ENCODE measurements around the gene RGS12.

The RGS12 gene

DNA sequence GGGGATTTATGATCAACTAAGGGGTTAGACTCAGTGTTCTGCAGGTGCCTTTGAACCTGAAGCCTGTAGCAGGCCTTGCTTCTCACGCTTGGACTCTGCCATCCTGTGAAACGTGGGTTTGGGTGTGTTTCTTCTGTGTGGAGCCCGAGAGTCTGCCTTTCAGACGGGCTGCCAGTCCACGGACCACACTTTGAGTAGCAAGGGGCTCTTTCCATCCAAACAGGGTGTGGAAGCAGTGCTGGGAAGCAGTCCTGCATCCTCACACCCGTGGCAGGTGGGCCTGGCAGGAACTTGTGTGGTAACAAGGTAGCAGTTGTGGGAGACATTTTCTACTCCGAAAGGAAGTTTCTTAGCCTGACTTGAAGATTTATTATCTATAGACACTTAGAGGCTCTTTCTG is 22.7 kb downstream of the RGS12 start:
- H3K4me2 ChIP-seq (ENCODE audit: low read length) = no peak overlapping the region
- TF ChIP-seq, protein P1, sequence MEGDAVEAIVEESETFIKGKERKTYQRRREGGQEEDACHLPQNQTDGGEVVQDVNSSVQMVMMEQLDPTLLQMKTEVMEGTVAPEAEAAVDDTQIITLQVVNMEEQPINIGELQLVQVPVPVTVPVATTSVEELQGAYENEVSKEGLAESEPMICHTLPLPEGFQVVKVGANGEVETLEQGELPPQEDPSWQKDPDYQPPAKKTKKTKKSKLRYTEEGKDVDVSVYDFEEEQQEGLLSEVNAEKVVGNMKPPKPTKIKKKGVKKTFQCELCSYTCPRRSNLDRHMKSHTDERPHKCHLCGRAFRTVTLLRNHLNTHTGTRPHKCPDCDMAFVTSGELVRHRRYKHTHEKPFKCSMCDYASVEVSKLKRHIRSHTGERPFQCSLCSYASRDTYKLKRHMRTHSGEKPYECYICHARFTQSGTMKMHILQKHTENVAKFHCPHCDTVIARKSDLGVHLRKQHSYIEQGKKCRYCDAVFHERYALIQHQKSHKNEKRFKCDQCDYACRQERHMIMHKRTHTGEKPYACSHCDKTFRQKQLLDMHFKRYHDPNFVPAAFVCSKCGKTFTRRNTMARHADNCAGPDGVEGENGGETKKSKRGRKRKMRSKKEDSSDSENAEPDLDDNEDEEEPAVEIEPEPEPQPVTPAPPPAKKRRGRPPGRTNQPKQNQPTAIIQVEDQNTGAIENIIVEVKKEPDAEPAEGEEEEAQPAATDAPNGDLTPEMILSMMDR (IDR thresholded peaks at IDR 0.05; ENCODE audit: low read depth, low read length) = no peak
- TF ChIP-seq EZH2phosphoT487 (IDR thresholded peaks at IDR 0.05; ENCODE audit: low read depth) = no peak
- H3K9me3 ChIP-seq (ENCODE audit: insufficient read depth, low read length) = no peaks in the 10 kb centered on the region
- no peaks in the 10 kb centered on the region for H3K36me3 ChIP-seq (replicated peaks; ENCODE audit: low read depth, low read length)
- H3K27me3 ChIP-seq (ENCODE audit: low read depth, low read length) = no peaks in the 10 kb centered on the region
- no peaks in the 10 kb centered on the region for H3K4me1 ChIP-seq (ENCODE audit: low read length)
- H3K79me2 ChIP-seq (ENCODE audit: low read length) = no peaks in the 10 kb centered on the region
- H3K27ac ChIP-seq (ENCODE audit: low read length) = no peak overlapping the region
- H2AFZ ChIP-seq (ENCODE audit: low read depth, low read length) = no peak overlapping the region
- no peak overlapping the region for H3K9ac ChIP-seq (ENCODE audit: low read length)
- H3K4me3 ChIP-seq (ENCODE audit: low read length) = no peak overlapping the region
- H4K20me1 ChIP-seq (ENCODE audit: insufficient read depth, low read length) = no peaks in the 10 kb centered on the region

GRCh38 chr4:3316146-3316545 is 23.3 kb downstream of the RGS12 start:
- Histone ChIP-seq H3K4me3 (ENCODE audit: low read length) (no peak overlapping the region), H3K27ac (ENCODE audit: low read length) (no peak overlapping the region), H3K27me3 (ENCODE audit: low read depth, low read length) (no peaks in the 10 kb centered on the region), H3K9ac (ENCODE audit: low read length) (no peak overlapping the region), H4K20me1 (ENCODE audit: insufficient read depth, low read length) (no peaks in the 10 kb centered on the region), H3K4me1 (ENCODE audit: low read length) (no peaks in the 10 kb centered on the region), H3K9me3 (ENCODE audit: insufficient read depth, low read length) (no peaks in the 10 kb centered on the region), H3K4me2 (ENCODE audit: low read length) (no peak overlapping the region), H2AFZ (ENCODE audit: low read depth, low read length) (no peak overlapping the region), H3K36me3 (replicated peaks; ENCODE audit: low read depth, low read length) (no peaks in the 10 kb centered on the region), H3K79me2 (ENCODE audit: low read length) (no peaks in the 10 kb centered on the region)
- no peak for TF ChIP-seq EZH2phosphoT487 (IDR thresholded peaks at IDR 0.05; ENCODE audit: low read depth)
- TF ChIP-seq, protein P1 (IDR thresholded peaks at IDR 0.05; ENCODE audit: low read depth, low read length) = no peak

DNA sequence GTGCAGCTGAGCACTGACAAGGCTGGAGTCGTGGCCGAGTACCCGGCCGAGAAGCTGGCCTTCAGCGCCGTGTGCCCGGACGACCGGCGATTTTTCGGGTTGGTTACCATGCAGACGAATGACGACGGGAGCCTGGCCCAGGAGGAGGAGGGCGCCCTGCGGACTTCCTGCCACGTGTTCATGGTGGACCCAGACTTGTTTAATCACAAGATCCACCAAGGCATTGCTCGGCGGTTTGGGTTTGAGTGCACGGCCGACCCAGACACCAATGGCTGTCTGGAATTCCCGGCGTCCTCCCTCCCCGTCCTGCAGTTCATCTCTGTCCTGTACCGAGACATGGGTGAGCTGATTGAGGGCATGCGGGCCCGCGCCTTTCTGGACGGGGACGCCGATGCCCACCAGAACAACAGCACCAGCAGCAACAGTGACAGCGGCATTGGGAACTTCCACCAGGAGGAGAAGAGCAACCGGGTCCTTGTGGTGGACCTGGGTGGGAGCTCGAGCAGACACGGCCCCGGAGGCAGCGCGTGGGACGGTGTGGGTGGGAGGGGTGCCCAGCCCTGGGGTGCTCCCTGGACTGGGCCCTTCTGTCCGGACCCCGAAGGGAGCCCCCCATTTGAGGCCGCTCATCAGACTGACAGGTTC is 24.3 kb downstream of the RGS12 start:
- Histone ChIP-seq H3K4me3 (ENCODE audit: low read length) (no peak overlapping the region), H3K4me1 (ENCODE audit: low read length) (no peaks in the 10 kb centered on the region), H3K27ac (ENCODE audit: low read length) (no peak overlapping the region), H3K79me2 (ENCODE audit: low read length) (no peaks in the 10 kb centered on the region), H4K20me1 (ENCODE audit: insufficient read depth, low read length) (no peaks in the 10 kb centered on the region), H3K36me3 (replicated peaks; ENCODE audit: low read depth, low read length) (no peaks in the 10 kb centered on the region), H3K27me3 (ENCODE audit: low read depth, low read length) (no peaks in the 10 kb centered on the region), H3K9me3 (ENCODE audit: insufficient read depth, low read length) (no peaks in the 10 kb centered on the region), H2AFZ (ENCODE audit: low read depth, low read length) (no peak overlapping the region), H3K4me2 (ENCODE audit: low read length) (no peak overlapping the region), H3K9ac (ENCODE audit: low read length) (no peak overlapping the region)
- no peak for TF ChIP-seq EZH2phosphoT487 (IDR thresholded peaks at IDR 0.05; ENCODE audit: low read depth)
- TF ChIP-seq, protein P1 (IDR thresholded peaks at IDR 0.05; ENCODE audit: low read depth, low read length) = no peak

DNA sequence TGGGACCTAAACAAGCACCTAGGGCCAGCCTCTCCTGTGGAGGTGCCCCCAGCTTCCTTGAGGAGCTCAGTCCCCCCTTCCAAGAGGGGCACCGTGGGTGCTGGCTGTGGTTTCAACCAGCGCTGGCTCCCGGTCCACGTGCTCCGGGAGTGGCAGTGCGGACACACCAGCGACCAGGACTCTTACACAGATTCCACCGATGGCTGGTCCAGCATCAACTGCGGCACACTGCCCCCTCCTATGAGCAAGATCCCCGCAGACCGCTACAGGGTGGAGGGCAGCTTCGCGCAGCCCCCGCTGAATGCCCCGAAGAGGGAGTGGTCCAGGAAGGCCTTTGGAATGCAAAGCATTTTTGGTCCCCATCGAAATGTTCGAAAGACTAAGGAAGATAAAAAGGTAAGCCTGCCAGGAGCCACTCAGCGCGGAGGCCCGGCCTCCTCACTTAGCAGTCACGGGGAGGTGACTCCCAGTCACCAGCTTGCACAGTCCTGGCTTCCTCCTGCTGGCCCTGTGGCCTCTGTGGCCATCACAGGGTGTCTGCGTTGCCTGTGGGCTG is 24.9 kb downstream of the RGS12 start:
- Histone ChIP-seq H4K20me1 (ENCODE audit: insufficient read depth, low read length) (no peaks in the 10 kb centered on the region), H2AFZ (ENCODE audit: low read depth, low read length) (no peak overlapping the region), H3K27me3 (ENCODE audit: low read depth, low read length) (no peaks in the 10 kb centered on the region), H3K9ac (ENCODE audit: low read length) (no peak overlapping the region), H3K4me2 (ENCODE audit: low read length) (no peak overlapping the region), H3K4me1 (ENCODE audit: low read length) (no peaks in the 10 kb centered on the region), H3K36me3 (replicated peaks; ENCODE audit: low read depth, low read length) (no peaks in the 10 kb centered on the region), H3K27ac (ENCODE audit: low read length) (no peak overlapping the region), H3K4me3 (ENCODE audit: low read length) (no peak overlapping the region), H3K79me2 (ENCODE audit: low read length) (no peaks in the 10 kb centered on the region), H3K9me3 (ENCODE audit: insufficient read depth, low read length) (no peaks in the 10 kb centered on the region)
- TF ChIP-seq EZH2phosphoT487 (IDR thresholded peaks at IDR 0.05; ENCODE audit: low read depth) = no peak
- TF ChIP-seq, protein P1 (IDR thresholded peaks at IDR 0.05; ENCODE audit: low read depth, low read length) = no peak
